Osteocyte (in vitro differentiated cells): ENCODE measurements around the gene RIMKLA. TPM values are rescaled to one million over a fixed set of nuclear protein-coding genes. Genes with fewer than 3 reads are reported as not detected.

ENCODE experiments used
- DNase-seq: peaks from one replicate; pipeline ENCODE4 v3.0.0; 2021; ENCODE audit warnings: mixed read lengths; ENCODE audit not compliant: unreplicated experiment; ENCODE audit errors: extremely low spot score
- H3K27ac Mint-ChIP-seq: one replicate; pipeline ENCODE4 v1.8.0; 2021; ENCODE audit warnings: mild to moderate bottlenecking, mixed read lengths; ENCODE audit not compliant: unreplicated experiment
- H3K27me3 Mint-ChIP-seq: one replicate; pipeline ENCODE4 v1.8.0; 2021; ENCODE audit warnings: mixed read lengths; ENCODE audit not compliant: unreplicated experiment
- H3K36me3 Mint-ChIP-seq: one replicate; pipeline ENCODE4 v1.8.0; 2021; ENCODE audit warnings: mixed read lengths; ENCODE audit not compliant: unreplicated experiment
- H3K4me1 Mint-ChIP-seq: one replicate; pipeline ENCODE4 v1.8.0; 2021; ENCODE audit warnings: mixed read lengths; ENCODE audit not compliant: unreplicated experiment
- H3K4me3 Mint-ChIP-seq: one replicate; pipeline ENCODE4 v1.8.0; 2021; ENCODE audit warnings: mild to moderate bottlenecking, moderate library complexity, mixed read lengths; ENCODE audit not compliant: unreplicated experiment
- H3K9me3 Mint-ChIP-seq: one replicate; pipeline ENCODE4 v1.8.0; 2021; ENCODE audit warnings: mixed read lengths; ENCODE audit not compliant: unreplicated experiment
- CTCF ChIP-seq: fragments of 200-600 bp; sonication (generic); IDR thresholded peaks from 2 replicates; pipeline ENCODE4 v1.5.0; 2021; ENCODE audit warnings: antibody characterized with exemption, mild to moderate bottlenecking, moderate library complexity
- total RNA-seq: library from RNA; stranded (reverse); gene quantifications from 2 replicates; pipeline ENCODE4 v1.2.1, GENCODE V29; 2021

Gene RIMKLA
- total RNA-seq, 1 donor from 2014 or later: not detected

GRCh38 chr1:42343049-42343448, 37.5 kb upstream of the RIMKLA start:
- no peak for TF ChIP-seq CTCF
- no peak overlapping the region for H3K4me3 Mint-ChIP-seq

GRCh38 chr1:42348498-42348897, 32.1 kb upstream of the RIMKLA start:
- no peaks in the 10 kb centered on the region for H3K36me3 Mint-ChIP-seq
- no peak for TF ChIP-seq CTCF
- no peaks in the 10 kb centered on the region for H3K4me1 Mint-ChIP-seq
- DNase-seq: no peak
- no peak overlapping the region for H3K4me3 Mint-ChIP-seq
- H3K9me3 Mint-ChIP-seq: no peaks in the 10 kb centered on the region
- H3K27ac Mint-ChIP-seq: no peak overlapping the region
- H3K27me3 Mint-ChIP-seq: peaks cover 52% of the 10 kb centered on the region

More at GRCh38 chr1:42343049-42343448, 37.5 kb upstream of the RIMKLA start:
- Mint-ChIP-seq H3K27ac (no peak overlapping the region), H3K9me3 (no peaks in the 10 kb centered on the region), H3K4me1 (no peaks in the 10 kb centered on the region), H3K27me3 (peaks cover 29% of the 10 kb centered on the region), H3K36me3 (no peaks in the 10 kb centered on the region)
- DNase-seq: no peak

- no peak for DNase-seq
- H3K4me3 Mint-ChIP-seq: no peak overlapping the region
- H3K36me3 Mint-ChIP-seq: no peaks in the 10 kb centered on the region
- no peaks in the 10 kb centered on the region for H3K4me1 Mint-ChIP-seq
- H3K27ac Mint-ChIP-seq: no peak overlapping the region
- H3K27me3 Mint-ChIP-seq: peaks cover 49% of the 10 kb centered on the region
- no peak for TF ChIP-seq CTCF
- no peaks in the 10 kb centered on the region for H3K9me3 Mint-ChIP-seq
Observed at GRCh38 chr1:42350086-42350485, 30.5 kb upstream of the RIMKLA start.

GRCh38 chr1:42358791-42359190, 21.8 kb upstream of the RIMKLA start:
- H3K9me3 Mint-ChIP-seq: no peaks in the 10 kb centered on the region
- TF ChIP-seq CTCF: no peak
- H3K36me3 Mint-ChIP-seq: no peaks in the 10 kb centered on the region
- H3K27ac Mint-ChIP-seq: no peak overlapping the region
- H3K4me1 Mint-ChIP-seq: no peaks in the 10 kb centered on the region
- peaks cover 36% of the 10 kb centered on the region for H3K27me3 Mint-ChIP-seq
- no peak for DNase-seq
- no peak overlapping the region for H3K4me3 Mint-ChIP-seq

GRCh38 chr1:42359466-42359865, 21.1 kb upstream of the RIMKLA start:
- Mint-ChIP-seq H3K4me3 (no peak overlapping the region), H3K36me3 (no peaks in the 10 kb centered on the region), H3K27me3 (peaks cover 36% of the 10 kb centered on the region), H3K9me3 (no peaks in the 10 kb centered on the region), H3K4me1 (no peaks in the 10 kb centered on the region), H3K27ac (no peak overlapping the region)
- no peak for DNase-seq
- no peak for TF ChIP-seq CTCF
